ENCODE data around the gene SMIM44.
"Not testable (repeated sequence)": the region's sequence is repeated elsewhere in the genome, so short reads cannot be mapped to it uniquely, and the experiment has no call there.

Gene SMIM44

GRCh38 chr19:3455960-3456601, 27.2 kb downstream of the SMIM44 start:
- DNase-seq, result no peak

- no peak for DNase-seq
Observed at GRCh38 chr19:3455393-3455955, 27.8 kb downstream of the SMIM44 start.

GRCh38 chr19:3454656-3455392, 28.4 kb downstream of the SMIM44 start:
- DNase-seq, result no peak

- DNase-seq, result no peak
Observed at GRCh38 chr19:3453840-3454239, 29.4 kb downstream of the SMIM44 start.

GRCh38 chr19:3452942-3453214, 30.4 kb downstream of the SMIM44 start:
- not testable (repeated sequence) for DNase-seq

GRCh38 chr19:3452171-3452941, 30.9 kb downstream of the SMIM44 start:
- DNase-seq, result no peak

- DNase-seq, result no peak
Observed at GRCh38 chr19:3451451-3451866, 31.8 kb downstream of the SMIM44 start.

- DNase-seq, result peak; percentile 95 to 97
Observed at GRCh38 chr19:3450796-3451411, 32.3 kb downstream of the SMIM44 start.

GRCh38 chr19:3448616-3449334, 34.5 kb downstream of the SMIM44 start:
- DNase-seq, result no peak

- not testable (repeated sequence) for DNase-seq
Observed at GRCh38 chr19:3446657-3447056, 36.6 kb downstream of the SMIM44 start.

GRCh38 chr19:3444695-3445234, 38.5 kb downstream of the SMIM44 start:
- DNase-seq, result no peak

- DNase-seq, result no peak
Observed at GRCh38 chr19:3443840-3444694, 39.2 kb downstream of the SMIM44 start.

GRCh38 chr19:3442487-3443071, 40.7 kb downstream of the SMIM44 start:
- DNase-seq, result no peak

- DNase-seq, result no peak
Observed at GRCh38 chr19:3441986-3442329, 41.3 kb downstream of the SMIM44 start.

GRCh38 chr19:3441089-3441985, 41.9 kb downstream of the SMIM44 start:
- DNase-seq, result no peak

GRCh38 chr19:3440082-3440481, 43.2 kb downstream of the SMIM44 start:
- peak in 1 of 2 experiments; percentile 39 for DNase-seq

GRCh38 chr19:3434630-3435553, 48.3 kb downstream of the SMIM44 start:
- DNase-seq, result no peak

- DNase-seq, result no peak
Observed at GRCh38 chr19:3433805-3434540, 49.3 kb downstream of the SMIM44 start.
